SH-SY5Y (cell line): ENCODE results near the gene OSBPL2.

Source experiments
- GATA2 ChIP-seq: IDR thresholded peaks from 2 replicates; pipeline ENCODE4 v1.6.1; 2011; ENCODE audit warnings: mild to moderate bottlenecking, low read depth, low read length
- GATA3 ChIP-seq: IDR thresholded peaks from 2 replicates; pipeline ENCODE4 v1.6.1; 2011; ENCODE audit warnings: low read depth, mild to moderate bottlenecking, low read length, moderate library complexity

DNA sequence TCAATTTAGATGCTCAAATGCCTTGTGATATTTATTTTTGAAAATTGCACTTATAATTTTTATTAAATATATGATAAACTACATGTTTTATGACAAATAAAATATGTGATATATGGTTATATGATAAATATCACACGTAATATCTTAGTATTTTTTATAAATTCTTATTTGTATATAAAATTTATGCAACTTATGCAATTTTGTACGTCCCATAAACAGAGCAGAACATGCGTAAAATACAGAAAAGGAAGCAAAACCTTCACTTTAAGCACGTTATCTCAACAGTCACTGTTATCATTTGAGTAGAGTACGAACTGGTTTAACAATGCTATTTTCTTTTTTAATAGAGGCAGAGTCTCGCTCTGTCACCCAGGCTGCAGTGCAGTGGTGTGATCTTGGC, 48.8 kb downstream of the OSBPL2 start:
- TF ChIP-seq GATA2 (no peak), GATA3 (no peak)
